ENCODE measurements around the gene HS3ST4.
"Not testable (repeated sequence)": the region's sequence is repeated elsewhere in the genome, so short reads cannot be mapped to it uniquely, and the experiment has no call there.

The HS3ST4 gene

GRCh38 chr16:25988882-25989281 lies 297.1 kb downstream of the HS3ST4 start:
- no peak for DNase-seq (ENCODE audit: low read depth in 2 of 2)

GRCh38 chr16:25996052-25996451 lies 304.3 kb downstream of the HS3ST4 start:
- no peak for DNase-seq (ENCODE audit: low read depth in 2 of 2)

GRCh38 chr16:26005336-26005735 lies 313.6 kb downstream of the HS3ST4 start:
- DNase-seq (ENCODE audit: low read depth in 2 of 2): no peak

GRCh38 chr16:26012376-26012775 lies 320.6 kb downstream of the HS3ST4 start:
- DNase-seq (ENCODE audit: low read depth in 2 of 2): no peak

GRCh38 chr16:26015776-26016175 lies 324.0 kb downstream of the HS3ST4 start:
- DNase-seq (ENCODE audit: low read depth in 2 of 2): no peak

GRCh38 chr16:26016989-26017388 lies 325.2 kb downstream of the HS3ST4 start:
- DNase-seq (ENCODE audit: low read depth in 2 of 2): no peak

GRCh38 chr16:26019381-26020242 lies 327.9 kb downstream of the HS3ST4 start:
- DNase-seq (ENCODE audit: low read depth in 2 of 2): no peak

- DNase-seq (ENCODE audit: low read depth in 2 of 2): no peak
Observed at GRCh38 chr16:26026709-26027450, 335.1 kb downstream of the HS3ST4 start.

GRCh38 chr16:26031286-26031685 lies 339.5 kb downstream of the HS3ST4 start:
- DNase-seq (ENCODE audit: low read depth in 2 of 2): no peak

GRCh38 chr16:26032661-26033060 lies 340.9 kb downstream of the HS3ST4 start:
- DNase-seq (ENCODE audit: low read depth in 2 of 2): not testable (repeated sequence)

GRCh38 chr16:26041952-26042668 lies 350.4 kb downstream of the HS3ST4 start:
- no peak for DNase-seq (ENCODE audit: low read depth in 2 of 2)

- no peak for DNase-seq (ENCODE audit: low read depth in 2 of 2)
Observed at GRCh38 chr16:26050472-26050871, 358.7 kb downstream of the HS3ST4 start.

GRCh38 chr16:26051063-26051462 lies 359.3 kb downstream of the HS3ST4 start:
- no peak for DNase-seq (ENCODE audit: low read depth in 2 of 2)

- DNase-seq (ENCODE audit: low read depth in 2 of 2): no peak
Observed at GRCh38 chr16:26053889-26054288, 362.1 kb downstream of the HS3ST4 start.

GRCh38 chr16:26058326-26058725 lies 366.6 kb downstream of the HS3ST4 start:
- no peak for DNase-seq (ENCODE audit: low read depth in 2 of 2)

GRCh38 chr16:26070302-26071100 lies 378.7 kb downstream of the HS3ST4 start:
- DNase-seq (ENCODE audit: low read depth in 2 of 2): no peak

- DNase-seq (ENCODE audit: low read depth in 2 of 2): no peak
Observed at GRCh38 chr16:26071101-26071866, 379.5 kb downstream of the HS3ST4 start.

- no peak for DNase-seq (ENCODE audit: low read depth in 2 of 2)
Observed at GRCh38 chr16:26078716-26079355, 387.1 kb downstream of the HS3ST4 start.

GRCh38 chr16:26087091-26087490 lies 395.3 kb downstream of the HS3ST4 start:
- no peak for DNase-seq (ENCODE audit: low read depth in 2 of 2)

GRCh38 chr16:26091511-26091910 lies 399.8 kb downstream of the HS3ST4 start:
- no peak for DNase-seq (ENCODE audit: low read depth in 2 of 2)

All from stimulated activated CD8-positive, alpha-beta memory T cell treated with anti-CD3 and anti-CD28 coated beads, Interleukin-15, amount 100 ng/mL, for 4 hours (primary cell).